VCaP (cell line): ENCODE measurements around the gene IFT57.

Experiments used
- H3K27ac ChIP-seq: fragments of 450-650 bp; 2 replicates; pipeline ENCODE4 v1.5.1; 2017
- TF ChIP-seq, protein P1 (sequence below): fragments of 450-650 bp; conservative IDR thresholded peaks from 2 replicates; pipeline ENCODE4 v1.5.1; 2017; ENCODE audit warnings: mild to moderate bottlenecking, moderate library complexity

The IFT57 gene

DNA sequence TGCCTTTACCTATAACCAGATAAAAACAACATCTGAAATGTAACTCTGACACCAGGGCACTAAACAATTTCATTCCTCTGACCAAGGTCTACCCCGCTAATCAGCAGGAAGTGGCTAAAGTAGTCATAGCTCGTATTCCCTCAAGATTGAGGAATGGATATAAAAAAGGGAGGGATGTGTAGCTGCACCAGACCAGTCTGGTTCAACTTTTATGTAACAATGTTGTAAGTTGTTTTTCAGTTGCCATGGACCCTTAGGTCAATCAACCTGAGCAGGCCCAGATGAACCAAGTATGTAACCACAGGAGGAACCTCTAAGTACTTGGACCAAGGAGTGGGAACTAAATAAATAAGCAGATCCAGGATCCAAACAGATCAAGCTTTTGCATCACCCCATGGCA lies 28.4 kb upstream of the IFT57 start:
- TF ChIP-seq, protein P1, sequence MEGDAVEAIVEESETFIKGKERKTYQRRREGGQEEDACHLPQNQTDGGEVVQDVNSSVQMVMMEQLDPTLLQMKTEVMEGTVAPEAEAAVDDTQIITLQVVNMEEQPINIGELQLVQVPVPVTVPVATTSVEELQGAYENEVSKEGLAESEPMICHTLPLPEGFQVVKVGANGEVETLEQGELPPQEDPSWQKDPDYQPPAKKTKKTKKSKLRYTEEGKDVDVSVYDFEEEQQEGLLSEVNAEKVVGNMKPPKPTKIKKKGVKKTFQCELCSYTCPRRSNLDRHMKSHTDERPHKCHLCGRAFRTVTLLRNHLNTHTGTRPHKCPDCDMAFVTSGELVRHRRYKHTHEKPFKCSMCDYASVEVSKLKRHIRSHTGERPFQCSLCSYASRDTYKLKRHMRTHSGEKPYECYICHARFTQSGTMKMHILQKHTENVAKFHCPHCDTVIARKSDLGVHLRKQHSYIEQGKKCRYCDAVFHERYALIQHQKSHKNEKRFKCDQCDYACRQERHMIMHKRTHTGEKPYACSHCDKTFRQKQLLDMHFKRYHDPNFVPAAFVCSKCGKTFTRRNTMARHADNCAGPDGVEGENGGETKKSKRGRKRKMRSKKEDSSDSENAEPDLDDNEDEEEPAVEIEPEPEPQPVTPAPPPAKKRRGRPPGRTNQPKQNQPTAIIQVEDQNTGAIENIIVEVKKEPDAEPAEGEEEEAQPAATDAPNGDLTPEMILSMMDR = no peak
- H3K27ac ChIP-seq = 0 out of 2 replicates have a peak overlapping the region, but pooled peaks have one; percentile 19

DNA sequence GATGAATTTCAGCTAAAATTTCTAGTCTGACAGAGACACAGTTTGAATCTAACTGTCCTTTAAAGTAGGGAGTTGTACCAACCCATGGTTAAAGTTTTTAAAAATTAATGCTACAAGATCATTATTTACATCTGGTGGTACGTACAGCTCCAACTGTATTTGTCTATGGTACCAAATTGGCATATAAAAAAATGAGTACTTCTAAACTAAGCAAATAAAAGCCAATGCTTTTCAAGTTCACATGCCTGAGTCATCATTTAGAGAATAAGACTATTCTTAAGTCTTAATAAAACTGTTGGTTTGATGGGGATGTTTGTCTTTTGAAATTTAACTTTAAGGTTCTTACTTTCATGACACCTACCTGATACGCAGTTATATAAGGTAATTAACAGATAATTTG lies 21.0 kb upstream of the IFT57 start:
- peak overlapping the region; percentile 29; the same call in 1 of the 2 replicates for H3K27ac ChIP-seq
- TF ChIP-seq, protein P1 = no peak

DNA sequence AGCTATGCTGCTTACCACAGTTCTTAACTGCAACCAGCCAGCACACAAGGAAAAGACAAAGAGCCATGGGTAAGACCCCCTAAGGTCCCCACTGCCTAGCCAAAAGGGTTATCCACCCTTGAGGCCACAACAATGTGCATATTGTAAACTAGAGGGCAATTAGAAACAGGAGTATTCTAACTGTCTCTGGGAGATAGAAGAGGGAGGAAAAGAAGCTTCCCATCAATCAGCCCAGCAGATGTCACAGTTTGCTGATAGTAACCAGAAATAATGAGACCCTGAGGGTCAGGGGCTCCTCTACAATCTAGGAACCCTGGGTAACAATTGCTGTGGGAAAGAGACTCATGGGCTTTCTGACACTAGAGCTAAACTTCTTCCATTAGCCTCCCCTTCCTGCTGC lies 20.6 kb upstream of the IFT57 start:
- TF ChIP-seq, protein P1 = no peak
- peak overlapping the region; percentile 29; the same call in 1 of the 2 replicates for H3K27ac ChIP-seq

DNA sequence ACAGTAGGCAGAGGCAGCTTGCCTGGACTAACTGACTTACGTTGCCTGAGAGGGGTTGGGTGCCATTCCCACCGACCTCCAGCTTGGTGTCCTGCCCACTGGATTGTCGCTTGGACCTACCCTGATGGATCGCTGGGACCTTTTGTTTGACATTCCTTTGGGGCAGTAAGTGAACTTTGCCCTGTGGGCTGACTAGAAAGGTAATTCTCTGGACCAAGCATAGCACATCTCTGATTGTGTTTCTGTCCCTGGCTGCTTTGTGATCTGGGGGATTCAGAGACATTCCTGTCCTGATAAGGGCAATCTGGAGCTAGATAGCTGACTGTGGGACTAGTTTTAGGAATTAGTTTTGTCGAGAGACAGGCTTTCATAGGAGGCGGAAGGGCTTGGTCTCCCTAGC lies 19.5 kb upstream of the IFT57 start:
- no peak overlapping the region for H3K27ac ChIP-seq
- TF ChIP-seq, protein P1 = no peak

DNA sequence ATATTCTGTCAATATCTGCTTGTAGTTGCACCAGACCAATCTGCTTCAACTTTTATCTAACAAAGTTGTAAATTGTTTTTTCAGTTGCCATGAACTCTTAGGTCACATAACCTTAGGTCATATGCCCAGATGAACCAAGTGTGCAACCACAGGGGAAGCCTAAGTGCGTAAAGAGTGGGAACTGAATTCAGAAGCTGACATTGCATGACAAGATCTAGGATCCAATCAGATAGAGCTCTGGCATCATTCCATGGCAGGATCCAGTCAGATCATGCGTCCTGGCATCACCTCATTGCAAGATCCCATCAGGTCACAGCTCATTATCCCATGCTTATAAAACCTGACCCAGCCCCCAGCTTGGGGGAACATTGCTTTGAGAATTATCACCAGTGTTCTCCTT lies 18.9 kb upstream of the IFT57 start:
- TF ChIP-seq, protein P1 = no peak
- H3K27ac ChIP-seq = no peak overlapping the region

DNA sequence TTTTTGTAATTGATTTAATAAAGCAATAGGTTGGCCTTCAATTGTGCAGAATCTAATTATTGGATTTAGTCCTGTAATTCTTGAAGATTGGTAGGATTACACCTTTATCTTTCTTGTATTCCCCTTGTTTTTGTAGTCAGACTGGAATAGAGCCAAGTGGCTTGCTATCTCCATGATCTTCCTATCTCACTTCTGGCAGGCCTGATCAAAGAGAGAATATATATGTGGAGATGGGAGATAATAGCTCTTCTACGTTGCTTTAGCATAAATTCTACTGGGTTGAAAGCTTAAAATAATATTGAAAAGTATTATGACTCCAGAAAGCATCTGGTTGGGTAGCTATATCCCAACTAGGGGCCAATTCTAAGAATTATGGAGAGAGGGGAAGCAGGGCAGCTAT lies 16.9 kb upstream of the IFT57 start:
- H3K27ac ChIP-seq = no peak overlapping the region; the same call in 1 of the 2 replicates
- TF ChIP-seq, protein P1 = no peak

DNA sequence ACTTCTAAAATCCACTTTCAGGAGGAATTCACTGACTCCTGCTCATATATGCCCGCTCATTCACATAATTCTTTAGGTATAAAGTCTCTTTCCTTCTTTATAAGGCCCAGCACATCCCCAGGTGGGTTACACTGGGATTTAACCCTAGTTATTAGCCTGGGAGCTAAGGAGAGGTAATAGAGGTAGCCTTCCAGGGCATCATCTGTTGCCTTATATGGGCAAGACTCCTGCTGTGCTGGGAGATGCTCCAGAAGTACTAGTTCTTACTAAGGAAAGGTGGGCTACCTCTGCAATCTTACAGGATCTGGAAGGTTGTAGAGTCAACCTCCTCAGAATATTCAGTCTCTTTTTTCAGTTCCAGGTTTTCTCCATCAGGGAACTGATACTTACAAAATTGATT lies 13.1 kb upstream of the IFT57 start:
- TF ChIP-seq, protein P1 = no peak
- H3K27ac ChIP-seq = no peak overlapping the region
